H1 (cell line): ENCODE measurements around the gene HPS6. TPM values are rescaled to one million over a fixed set of nuclear protein-coding genes. Genes with fewer than 3 reads are reported as not detected.
A peak's percentile ranks its signal among the peaks of the same experiment; 100 is the strongest.

Experiments
- CTCF ChIA-PET: fragments of 300-600 bp; sonication (Branson Sonifier 250); formaldehyde crosslinking; loops from one replicate; lab custom pipeline; 2021; ENCODE audit not compliant: partially characterized antibody; lab: Charles Lee
- POLR2A ChIA-PET: fragments of 300-600 bp; sonication (Branson Sonifier 250); formaldehyde crosslinking; loops from one replicate; lab custom pipeline; 2021; ENCODE audit warnings: inconsistent platforms; ENCODE audit not compliant: partially characterized antibody; lab: Charles Lee
- DNase-seq, 2 experiments: peaks; one replicate each; pipeline versions ENCODE4 v3.0.0 to v3.0.0-alpha.2; 2010 to 2022; ENCODE audit warnings: low spot score in 2 of 2, low read depth in 1 of 2, mixed read lengths in 1 of 2
- FAIRE-seq: peaks from 2 replicates; lab custom pipeline; 2011; peaks lifted over from hg19 to GRCh38; lab: Jason Lieb, UNC
- H2AFZ ChIP-seq: 2 replicates; pipeline ENCODE4 v1.8.1; 2012; ENCODE audit warnings: low read length, inconsistent platforms
- H2AK5ac ChIP-seq: 2 replicates; pipeline ENCODE4 v1.6.1; 2013; ENCODE audit warnings: low read depth, low read length
- H2BK120ac ChIP-seq: replicated peaks from 2 replicates; pipeline ENCODE3; 2013; ENCODE audit warnings: low read depth, low read length, inconsistent platforms
- H2BK12ac ChIP-seq: 2 replicates; pipeline ENCODE4 v1.6.1; 2013; ENCODE audit warnings: low read depth, low read length
- H2BK15ac ChIP-seq: 2 replicates; pipeline ENCODE4 v1.6.1; 2013; ENCODE audit warnings: low read length
- H2BK20ac ChIP-seq: 2 replicates; pipeline ENCODE4 v1.6.1; 2013; ENCODE audit warnings: low read length
- H2BK5ac ChIP-seq: 2 replicates; pipeline ENCODE4 v1.6.1; 2013; ENCODE audit warnings: low read depth, low read length
- H3K14ac ChIP-seq: 2 replicates; pipeline ENCODE4 v1.6.1; 2013; ENCODE audit warnings: inconsistent platforms; ENCODE audit not compliant: insufficient read length
- H3K18ac ChIP-seq: 2 replicates; pipeline ENCODE4 v1.6.1; 2013; ENCODE audit warnings: low read length; ENCODE audit errors: extremely low read depth
- H3K23ac ChIP-seq: 2 replicates; pipeline ENCODE4 v1.6.1; 2013; ENCODE audit warnings: inconsistent platforms; ENCODE audit not compliant: insufficient read length
- H3K23me2 ChIP-seq: 2 replicates; pipeline ENCODE4 v1.6.1; 2013; ENCODE audit warnings: low read depth, low read length
- H3K27ac ChIP-seq: 2 replicates; pipeline ENCODE4 v1.6.1; 2011; ENCODE audit warnings: low read depth, low read length, inconsistent platforms
- H3K27me3 ChIP-seq, 4 experiments: replicated peaks in 1 of 4; 1 replicate in 1 of 4; 2 replicates in 3 of 4; pipeline versions ENCODE4 v1.6.1 to v1.8.1; 2011 to 2013; ENCODE audit warnings: low read length in 3 of 4, mild to moderate bottlenecking in 3 of 4, inconsistent platforms in 2 of 4, mixed read lengths in 2 of 4, moderate library complexity in 1 of 4; ENCODE audit not compliant: control insufficient read depth in 3 of 4, insufficient read depth in 3 of 4; ENCODE audit errors: extremely low read depth in 1 of 4
- H3K36me3 ChIP-seq, 4 experiments: 2 replicates each; pipeline versions ENCODE4 v1.6.1 to v1.8.1; 2011 to 2013; ENCODE audit warnings: mild to moderate bottlenecking in 4 of 4, low read length in 3 of 4, moderate library complexity in 2 of 4, control low read depth in 1 of 4, inconsistent platforms in 1 of 4; ENCODE audit not compliant: insufficient read depth in 4 of 4, control insufficient read depth in 2 of 4
- H3K4ac ChIP-seq: replicated peaks from 2 replicates; pipeline ENCODE3; 2013; ENCODE audit warnings: low read length, low read depth, mixed read lengths, inconsistent platforms; ENCODE audit not compliant: insufficient read length
- H3K4me1 ChIP-seq, 4 experiments: replicated peaks in 1 of 4; 1 replicate in 1 of 4; 2 replicates in 3 of 4; pipeline versions ENCODE4 v1.6.1 to v1.8.1; 2011 to 2013; ENCODE audit warnings: low read length in 3 of 4, inconsistent platforms in 2 of 4, mixed read lengths in 1 of 4; ENCODE audit not compliant: insufficient read depth in 4 of 4, control insufficient read depth in 3 of 4
- H3K4me2 ChIP-seq, 2 experiments: 2 replicates each; pipeline versions ENCODE4 v1.6.1 to v1.8.1; 2011 to 2013; ENCODE audit warnings: low read depth in 2 of 2, low read length in 2 of 2, control low read depth in 1 of 2, inconsistent platforms in 1 of 2, mild to moderate bottlenecking in 1 of 2; ENCODE audit not compliant: insufficient read depth in 1 of 2
- H3K4me3 ChIP-seq, 4 experiments: fragments of 200-600, 300-600 bp in 1 of 4; sonication (generic), shearing (Covaris generic), sonication (Bioruptor Twin) in 1 of 4; 2 replicates each; pipeline versions ENCODE4 v1.5.1 to v1.8.1; 2011 to 2016; ENCODE audit warnings: low read length in 4 of 4, low read depth in 3 of 4, control low read depth in 2 of 4, inconsistent platforms in 2 of 4, mild to moderate bottlenecking in 2 of 4, mixed read lengths in 1 of 4, moderate library complexity in 1 of 4; ENCODE audit not compliant: insufficient read depth in 2 of 4; ENCODE audit errors: extremely low read depth in 1 of 4
- H3K56ac ChIP-seq: replicated peaks from 2 replicates; pipeline ENCODE3; 2013; ENCODE audit warnings: low read depth, mild to moderate bottlenecking, mixed read lengths, low read length, inconsistent platforms; ENCODE audit not compliant: insufficient read length
- H3K79me1 ChIP-seq: 2 replicates; pipeline ENCODE4 v1.6.1; 2013; ENCODE audit warnings: low read depth, low read length, control low read depth
- H3K79me2 ChIP-seq, 2 experiments: 2 replicates each; pipeline versions ENCODE4 v1.6.1 to v1.8.1; 2012 to 2013; ENCODE audit warnings: low read length in 2 of 2, mild to moderate bottlenecking in 2 of 2, inconsistent platforms in 1 of 2; ENCODE audit not compliant: insufficient read depth in 2 of 2, control insufficient read depth in 1 of 2
- H3K9ac ChIP-seq, 4 experiments: replicated peaks in 1 of 4; 1 replicate in 1 of 4; 2 replicates in 3 of 4; pipeline versions ENCODE4 v1.6.1 to v1.8.1; 2011 to 2013; ENCODE audit warnings: low read depth in 3 of 4, low read length in 3 of 4, control low read depth in 2 of 4, mild to moderate bottlenecking in 2 of 4, moderate library complexity in 2 of 4, inconsistent platforms in 1 of 4; ENCODE audit errors: extremely low read depth in 1 of 4
- H3K9me3 ChIP-seq, 2 experiments: 2 replicates each; pipeline versions ENCODE4 v1.6.1 to v1.8.1; 2012 to 2013; ENCODE audit warnings: mild to moderate bottlenecking in 2 of 2, moderate library complexity in 2 of 2, control low read depth in 1 of 2, inconsistent platforms in 1 of 2, low read depth in 1 of 2, low read length in 1 of 2, mixed read lengths in 1 of 2; ENCODE audit not compliant: insufficient read depth in 2 of 2
- H4K20me1 ChIP-seq, 2 experiments: replicated peaks in 1 of 2; 2 replicates each; pipeline versions ENCODE3 to v1.8.1; 2011 to 2013; ENCODE audit warnings: inconsistent platforms in 2 of 2, low read length in 2 of 2, mild to moderate bottlenecking in 1 of 2; ENCODE audit not compliant: insufficient read depth in 2 of 2, control insufficient read depth in 1 of 2
- H4K5ac ChIP-seq: 2 replicates; pipeline ENCODE4 v1.6.1; 2013; ENCODE audit warnings: low read length, low read depth, mixed read lengths, inconsistent platforms; ENCODE audit not compliant: insufficient read length
- H4K8ac ChIP-seq: 2 replicates; pipeline ENCODE4 v1.8.0; 2013; ENCODE audit warnings: mild to moderate bottlenecking, moderate library complexity, low read length, inconsistent platforms; ENCODE audit not compliant: insufficient read depth; ENCODE audit errors: extremely low read depth
- H4K91ac ChIP-seq: replicated peaks from 2 replicates; pipeline ENCODE3; 2013; ENCODE audit warnings: low read length, mixed read lengths, inconsistent platforms; ENCODE audit not compliant: insufficient read length
- BACH1 ChIP-seq: IDR thresholded peaks from 2 replicates; pipeline ENCODE4 v1.6.1; 2012; ENCODE audit warnings: low read length, improper control_type of control experiment
- CTCF ChIP-seq, 3 experiments: IDR thresholded peaks; 1 replicate in 2 of 3; 2 replicates in 1 of 3; pipeline versions ENCODE4 v1.5.1 to v1.6.1; 2011; ENCODE audit warnings: low read length in 3 of 3, mild to moderate bottlenecking in 3 of 3, inconsistent platforms in 2 of 3, low read depth in 1 of 3, moderate library complexity in 1 of 3; ENCODE audit not compliant: insufficient read depth in 1 of 3; ENCODE audit errors: control extremely low read depth in 1 of 3
- JUN ChIP-seq: IDR thresholded peaks from 2 replicates; pipeline ENCODE4 v1.6.1; 2011; ENCODE audit warnings: low read depth, mild to moderate bottlenecking, improper control_type of control experiment, low read length
- POU5F1 ChIP-seq: IDR thresholded peaks from 2 replicates; pipeline ENCODE4 v1.6.1; 2011; ENCODE audit warnings: low read depth, mild to moderate bottlenecking, low read length, moderate library complexity
- RAD21 ChIP-seq, 2 experiments: IDR thresholded peaks in 1 of 2; conservative IDR thresholded peaks in 1 of 2; 2 replicates each; pipeline ENCODE4 v1.6.1; 2011; ENCODE audit warnings: low read depth in 2 of 2, low read length in 2 of 2, improper control_type of control experiment in 1 of 2, inconsistent platforms in 1 of 2, mild to moderate bottlenecking in 1 of 2, moderate library complexity in 1 of 2
- SP4 ChIP-seq: IDR thresholded peaks from 2 replicates; pipeline ENCODE4 v1.6.1; 2012; ENCODE audit warnings: low read length, inconsistent platforms
- TAF1 ChIP-seq: IDR thresholded peaks from 2 replicates; pipeline ENCODE4 v1.6.1; 2011; ENCODE audit warnings: mild to moderate bottlenecking, low read depth, low read length
- TCF12 ChIP-seq: IDR thresholded peaks from 2 replicates; pipeline ENCODE4 v1.6.1; 2011; ENCODE audit warnings: low read depth, mild to moderate bottlenecking, low read length
- WGBS, 2 experiments: shearing (Covaris generic) in 1 of 2; methylation state at CpG; one replicate each; pipeline versions ENCODE4 v1.1.6 to v1.1.7; 2013 to 2015; ENCODE audit warnings: low lambda C conversion rate in 2 of 2, mixed read lengths in 2 of 2, inconsistent platforms in 1 of 2, low coverage in 1 of 2, missing lambda C conversion rate in 1 of 2; ENCODE audit not compliant: insufficient replicate concordance in 2 of 2, insufficient coverage in 1 of 2, insufficient read length in 1 of 2; ENCODE audit errors: extremely low coverage in 1 of 2, missing lambda C conversion rate in 1 of 2; 5-methylcytosine and 5-hydroxymethylcytosine counted together
- polyA plus RNA-seq, 7 experiments: library from polyadenylated mRNA; depleted of rRNA in 3 of 7; stranded (reverse) in 5 of 7; unstranded in 2 of 7; fragments of >200 nt in 5 of 7; fragments of 200-250 nt in 2 of 7; gene quantifications; 1 replicate in 5 of 7; 2 replicates in 1 of 7; 4 replicates in 1 of 7; pipeline versions ENCODE4 v1.2.1 to v1.2.3, GENCODE V29; 2011 to 2013; ENCODE audit warnings: missing spikeins in 2 of 7, mixed read lengths in 2 of 7
- total RNA-seq: library from RNA; stranded (reverse); fragmentation: NEBNext Ultra II Directional; extraction: Animal tissue kit (Norgen Biotek cat#: 25700); gene quantifications from 2 replicates; pipeline ENCODE4 v1.2.1, GENCODE V29; 2021

HPS6 gene
- total and polyA plus RNA-seq, 2 of the 8 experiments (the other 6 are each of a cell fraction or from before 2014, with no cell fraction given) = 10.2 to 17.7 TPM

- peak within 1 kb of the TSS; percentile 12 for H2BK120ac ChIP-seq
- peak within 1 kb of the TSS; percentile 53; the same call in 1 of the 2 replicates for H3K27ac ChIP-seq
- WGBS, 2 experiments = 3% methylated on average over 49 of the region's 79 CpGs; no CpG with 5 or more reads in 1 of the 2 experiments
- H4K5ac ChIP-seq = peak within 1 kb of the TSS; percentile 82
- H3K79me2 ChIP-seq = peaks cover 0 to 38% of the 10 kb centered on the region in 2 experiments; a peak in 2 of 4 replicates
- H2BK15ac ChIP-seq = no peak within 1 kb of the TSS
- H3K18ac ChIP-seq = peak within 1 kb of the TSS; percentile 93
- FAIRE-seq (peak; percentile 85), DNase-seq (peak; percentile 80 to 90)
- 0 out of 2 replicates have a peak, but pooled peaks cover 3% of the 10 kb centered on the region for H3K79me1 ChIP-seq
- H2BK20ac ChIP-seq = no peak within 1 kb of the TSS
- peaks cover 6% of the 10 kb centered on the region; the same call in 1 of the 2 replicates for H3K23me2 ChIP-seq
- no peak within 1 kb of the TSS for H3K23ac ChIP-seq
- peak within 1 kb of the TSS; percentile 88; the same call in 1 of the 2 replicates for H4K8ac ChIP-seq
- POLR2A ChIA-PET = interaction anchor here (1.1 to 2.5 kb wide), 7 partner anchors 11 to 238 kb away, joined by 3 to 13 read pairs (median 4); partner anchors contain the start of genes HPS6 and OGA
- 0 out of 2 replicates have a peak within 1 kb of the TSS, but pooled peaks have one; percentile 50 for H2BK12ac ChIP-seq
- H3K9me3 ChIP-seq = no peaks in the 10 kb centered on the region
- H2BK5ac ChIP-seq = peak within 1 kb of the TSS; percentile 90; the same call in 1 of the 2 replicates
- H3K56ac ChIP-seq = peak within 1 kb of the TSS; percentile 22
- H3K27me3 ChIP-seq = no peaks in the 10 kb centered on the region
- H3K14ac ChIP-seq = no peak within 1 kb of the TSS
- no peaks in the 10 kb centered on the region for H3K4me1 ChIP-seq
- peak within 1 kb of the TSS; percentile 97 for H2AFZ ChIP-seq
- H2AK5ac ChIP-seq = no peak within 1 kb of the TSS
- peak within 1 kb of the TSS; percentile 67 to 72 for H3K4me2 ChIP-seq
- H3K36me3 ChIP-seq = no peaks in the 10 kb centered on the region
- no peak within 1 kb of the TSS for H3K4ac ChIP-seq
- CTCF ChIA-PET = interaction anchor here (0.9 to 8.8 kb wide), 8 partner anchors 12 to 212 kb away, joined by 3 to 76 read pairs (median 5); partner anchors contain the start of gene KCNIP2
- H3K9ac ChIP-seq = peak within 1 kb of the TSS; percentile 1 to 70 (median 62); a peak in 5 of 7 replicates
- H3K4me3 ChIP-seq = peak within 1 kb of the TSS; percentile 80 to 92 (median 82)
- H4K91ac ChIP-seq = no peak within 1 kb of the TSS
- no peaks in the 10 kb centered on the region for H4K20me1 ChIP-seq
- TF ChIP-seq BACH1 = peak; percentile 93
- TF ChIP-seq RAD21 (IDR thresholded peaks at IDR 0.05 in 1 of 2, conservative IDR thresholded peaks at IDR 0.05 in 1 of 2; ENCODE audit: low read depth in 2 of 2, low read length in 2 of 2) = no peak
- 0 out of 4 replicates have a peak, but pooled peaks of 1 of the 3 experiments have one; percentile 8 for TF ChIP-seq CTCF (IDR thresholded peaks at IDR 0.05; ENCODE audit: control extremely low read depth in 1 of 3, insufficient read depth in 1 of 3, low read depth in 1 of 3, low read length in 3 of 3)
- TF ChIP-seq JUN = no peak
- TF ChIP-seq SP4 = no peak
- TF ChIP-seq POU5F1 = 0 out of 2 replicates have a peak, but pooled peaks have one; percentile 3
- TF ChIP-seq TAF1 = no peak; the same call in 1 of the 2 replicates
- 0 out of 2 replicates have a peak, but pooled peaks have one; percentile 12 for TF ChIP-seq TCF12
These were observed 9.3 kb upstream of the HPS6 start, which contains the start of gene ARMH3 for GRCh38 chr10:102055647-102056419. ARMH3 (minus strand) TSS chr10:102056173; CDS start chr10:102040114, 16,059 bp downstream.
